T-helper 17 cell (primary cell): ENCODE results near the gene RNF123. TPM values are rescaled to one million over a fixed set of nuclear protein-coding genes. Genes with fewer than 3 reads are reported as not detected.

Source experiments
- ATAC-seq: fragments of 150-1000 bp; cut with Tn5 transposase; 2 replicates; pipeline ENCODE4 v1.10.0; 2021; ENCODE audit warnings: mild to moderate bottlenecking, moderate library complexity
- DNase-seq, 3 donors: peaks; one replicate each; pipeline versions ENCODE4 v3.0.0 to v3.0.0-alpha.2; 2020 to 2021
- H3K9me3 ChIP-seq: one replicate; pipeline ENCODE4 v1.7.0; 2013; ENCODE audit warnings: low read length, mild to moderate bottlenecking; ENCODE audit not compliant: control insufficient read depth, poor library complexity, severe bottlenecking
- H3K27ac Mint-ChIP-seq: one replicate; pipeline ENCODE4 v1.8.0; 2022; ENCODE audit warnings: mild to moderate bottlenecking, moderate library complexity, mixed read lengths
- H3K27me3 Mint-ChIP-seq: one replicate; pipeline ENCODE4 v1.8.0; 2022; ENCODE audit warnings: mixed read lengths
- H3K36me3 Mint-ChIP-seq: one replicate; pipeline ENCODE4 v1.8.0; 2022; ENCODE audit warnings: low read depth, mixed read lengths
- H3K4me1 Mint-ChIP-seq: one replicate; pipeline ENCODE4 v1.8.0; 2022; ENCODE audit warnings: mild to moderate bottlenecking, mixed read lengths
- H3K4me3 Mint-ChIP-seq: one replicate; pipeline ENCODE4 v1.8.0; 2022; ENCODE audit warnings: mild to moderate bottlenecking, moderate library complexity, mixed read lengths
- total RNA-seq, 4 donors: library from RNA in 2 of 4; stranded (reverse) in 2 of 4; gene quantifications; one replicate each; pipeline ENCODE4 v1.2.3 and lab custom pipeline; 2022 to 2026

RNF123 gene
- total RNA-seq (10 to 100 TPM; 37.7 to 45.1 TPM), total RNA-seq (lab: John Stamatoyannopoulos, UW) (32.3 to 44.6 reads per million in 2 donors)

DNA sequence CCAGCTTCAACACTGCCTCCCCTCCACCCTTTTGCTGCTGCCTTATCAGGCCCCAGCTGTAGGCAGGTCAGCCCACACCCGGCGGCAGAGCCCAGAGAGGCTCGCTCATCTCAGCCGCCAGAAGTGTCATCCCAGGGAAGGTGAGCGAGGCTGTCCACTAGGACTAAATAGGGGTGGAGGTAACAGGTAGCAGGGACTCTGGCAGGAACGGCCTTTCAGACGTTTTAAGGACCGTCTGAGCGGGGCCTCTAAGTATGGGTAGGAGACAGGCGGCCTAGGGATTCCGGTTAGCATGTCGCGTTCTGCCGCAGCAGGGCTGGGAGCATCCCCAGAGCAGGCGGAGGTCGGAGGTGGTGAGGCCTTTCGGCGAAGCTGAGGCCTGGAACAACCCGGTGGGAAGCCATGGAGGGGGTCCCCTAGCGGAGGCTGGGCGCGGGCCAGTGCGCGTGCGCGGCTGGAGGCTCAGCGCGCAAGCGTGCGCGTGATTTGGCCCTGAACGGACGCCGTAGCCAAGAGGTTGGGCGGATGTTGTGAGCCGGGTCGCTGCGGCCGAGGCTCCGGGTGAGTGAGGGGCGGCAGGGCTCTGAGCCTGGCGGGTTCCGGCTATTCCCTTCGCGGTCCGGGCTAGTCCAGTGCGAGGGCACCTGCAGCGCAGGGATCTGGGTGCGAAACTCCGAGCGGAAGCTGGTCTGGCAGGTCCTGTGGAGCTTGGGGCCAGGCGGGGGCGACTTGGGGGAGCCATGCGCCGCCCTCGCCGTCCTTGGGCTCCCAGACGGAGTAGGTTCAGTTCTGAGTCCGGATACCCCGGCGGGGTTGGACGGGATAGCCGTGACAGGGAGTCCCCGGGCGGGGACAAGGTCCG, at the start of gene RNF123, which contains the start of gene MST1:
TSS of gene RNF123 (plus strand) at position 512 of the 862 bp plus-strand sequence. CDS start 1,609 bp downstream, outside the sequence.
TSS of gene MST1 (minus strand) at position 429 of the 862 bp plus-strand sequence. CDS start 783 bp downstream, outside the sequence.
- Mint-ChIP-seq H3K4me1 (peaks cover 26% of the 10 kb centered on the region), H3K4me3 (peak within 1 kb of the TSS; percentile 98), H3K36me3 (no peaks in the 10 kb centered on the region), H3K27ac (peak within 1 kb of the TSS; percentile 98), H3K27me3 (peaks cover 5% of the 10 kb centered on the region)
- peak; percentile 86 for ATAC-seq
- no peaks in the 10 kb centered on the region for H3K9me3 ChIP-seq
- DNase-seq: peak; percentile 89 to 92 (median 90)

DNA sequence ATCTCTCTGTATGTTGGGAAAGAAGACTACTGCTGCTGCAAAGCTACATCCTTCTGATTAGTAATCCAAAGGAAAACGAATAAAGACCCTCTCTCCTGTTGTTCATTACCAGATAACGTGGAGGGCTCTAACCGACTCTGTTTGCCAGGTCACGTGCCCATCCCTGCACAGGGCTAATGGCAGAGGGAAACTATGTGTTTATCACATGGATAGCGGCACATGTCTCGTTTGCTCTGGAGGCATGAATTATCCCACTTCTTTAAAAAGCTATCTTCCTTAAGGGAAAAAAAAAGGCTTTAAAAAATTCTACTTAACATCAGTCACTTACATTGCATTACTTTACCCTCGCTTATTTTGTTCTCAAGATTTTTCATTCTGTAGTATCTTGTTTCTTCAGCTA, 48.1 kb upstream of the RNF123 start:
- no peaks in the 10 kb centered on the region for H3K36me3 Mint-ChIP-seq
- H3K9me3 ChIP-seq: no peaks in the 10 kb centered on the region
- H3K27me3 Mint-ChIP-seq: peaks cover 2% of the 10 kb centered on the region
- peaks cover 5% of the 10 kb centered on the region for H3K4me1 Mint-ChIP-seq
- no peak overlapping the region for H3K27ac Mint-ChIP-seq
- DNase-seq (no peak), ATAC-seq (no peak)
- no peak overlapping the region for H3K4me3 Mint-ChIP-seq

DNA sequence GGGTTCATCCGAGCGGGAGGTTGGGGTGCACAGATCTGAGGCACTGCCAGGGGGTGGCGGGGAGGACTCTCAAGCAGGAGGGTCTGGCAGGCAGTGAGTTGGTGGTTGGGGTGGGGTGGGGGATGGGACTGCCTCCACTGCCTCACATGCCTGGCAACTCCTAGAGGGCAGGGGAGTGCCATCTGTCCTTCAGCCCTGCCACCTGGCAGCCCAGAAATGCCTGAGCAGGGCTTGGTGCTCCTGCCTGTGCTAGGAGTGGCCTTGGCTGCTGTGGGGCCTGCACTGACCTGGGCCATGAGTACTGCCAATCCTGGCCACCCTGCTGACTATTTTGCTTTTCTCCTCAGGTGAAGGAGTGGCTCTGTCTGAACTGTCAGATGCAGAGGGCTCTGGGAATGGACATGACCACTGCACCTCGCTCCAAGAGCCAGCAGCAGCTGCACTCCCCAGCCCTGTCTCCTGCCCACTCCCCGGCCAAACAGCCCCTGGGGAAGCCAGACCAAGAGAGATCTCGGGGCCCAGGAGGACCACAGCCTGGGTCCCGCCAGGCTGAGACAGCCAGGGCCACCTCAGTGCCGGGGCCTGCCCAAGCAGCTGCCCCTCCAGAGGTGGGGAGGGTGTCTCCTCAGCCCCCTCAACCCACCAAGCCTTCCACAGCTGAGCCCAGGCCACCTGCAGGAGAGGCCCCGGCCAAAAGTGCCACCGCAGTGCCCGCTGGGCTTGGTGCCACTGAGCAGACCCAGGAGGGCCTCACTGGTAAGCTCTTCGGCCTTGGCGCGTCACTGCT, 47.2 kb upstream of the RNF123 start:
- ATAC-seq: no peak
- Mint-ChIP-seq H3K4me1 (peaks cover under 1% of the 10 kb centered on the region), H3K36me3 (no peaks in the 10 kb centered on the region), H3K27ac (no peak overlapping the region), H3K4me3 (no peak overlapping the region), H3K27me3 (peaks cover 5% of the 10 kb centered on the region)
- DNase-seq: no peak
- no peaks in the 10 kb centered on the region for H3K9me3 ChIP-seq

DNA sequence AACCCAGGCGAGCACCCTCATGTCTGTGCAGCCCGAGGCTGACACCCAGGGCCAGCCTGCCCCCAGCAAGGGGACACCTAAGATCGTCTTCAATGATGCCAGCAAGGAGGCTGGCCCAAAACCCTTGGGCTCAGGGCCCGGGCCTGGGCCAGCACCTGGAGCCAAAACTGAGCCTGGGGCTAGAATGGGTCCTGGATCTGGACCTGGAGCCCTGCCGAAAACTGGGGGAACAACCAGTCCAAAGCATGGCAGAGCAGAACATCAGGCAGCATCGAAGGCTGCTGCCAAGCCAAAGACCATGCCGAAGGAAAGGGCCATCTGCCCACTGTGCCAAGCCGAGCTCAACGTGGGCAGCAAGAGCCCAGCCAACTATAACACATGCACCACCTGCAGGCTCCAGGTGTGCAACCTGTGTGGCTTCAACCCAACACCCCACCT, 46.6 kb upstream of the RNF123 start:
- no peak overlapping the region for H3K27ac Mint-ChIP-seq
- H3K27me3 Mint-ChIP-seq: peaks cover 5% of the 10 kb centered on the region
- no peaks in the 10 kb centered on the region for H3K9me3 ChIP-seq
- H3K4me1 Mint-ChIP-seq: peaks cover 2% of the 10 kb centered on the region
- no peaks in the 10 kb centered on the region for H3K36me3 Mint-ChIP-seq
- no peak overlapping the region for H3K4me3 Mint-ChIP-seq
- no peak for DNase-seq
- ATAC-seq: no peak

DNA sequence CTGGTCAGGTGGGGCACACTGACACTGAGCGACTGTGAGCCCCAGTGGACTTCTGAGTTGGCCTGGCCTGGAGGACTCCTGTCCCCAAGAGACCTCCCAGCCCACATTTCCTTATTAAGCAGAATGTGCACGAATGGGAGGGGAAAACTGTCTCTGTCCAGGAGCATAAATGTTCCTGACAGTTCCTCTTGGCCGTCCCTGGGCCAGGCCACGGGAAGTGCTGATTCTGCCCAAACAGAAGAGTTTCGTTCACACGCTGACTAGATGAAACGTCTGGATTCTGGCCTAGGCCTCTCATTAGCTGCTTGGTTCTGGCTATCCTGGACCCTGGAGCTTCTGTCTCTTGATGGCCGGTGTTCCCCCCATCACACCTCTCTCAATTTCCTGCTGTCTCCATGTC, 44.7 kb upstream of the RNF123 start:
- Mint-ChIP-seq H3K27ac (no peak overlapping the region), H3K4me3 (no peak overlapping the region), H3K27me3 (peaks cover 5% of the 10 kb centered on the region), H3K4me1 (peaks cover 2% of the 10 kb centered on the region), H3K36me3 (no peaks in the 10 kb centered on the region)
- DNase-seq (no peak), ATAC-seq (no peak)
- no peaks in the 10 kb centered on the region for H3K9me3 ChIP-seq

DNA sequence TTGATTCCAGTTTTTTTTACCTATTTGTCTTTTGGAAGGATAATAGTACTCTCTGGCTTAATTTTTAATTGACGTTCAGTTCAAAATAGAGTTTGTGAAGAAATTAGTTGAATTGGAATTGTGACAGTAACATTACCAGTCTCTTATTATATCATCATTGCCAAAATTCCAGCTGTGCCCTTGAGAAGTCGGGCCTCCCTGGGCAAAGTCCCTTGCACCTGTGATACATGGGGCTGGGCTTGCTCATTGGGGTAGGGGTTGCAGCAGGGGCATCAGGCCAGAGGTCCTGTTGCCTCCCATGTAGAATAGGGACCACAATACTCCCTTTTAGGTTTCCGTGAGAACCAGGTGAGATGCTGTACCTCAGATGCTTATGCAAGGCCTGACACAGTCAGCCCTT, 43.1 kb upstream of the RNF123 start:
- Mint-ChIP-seq H3K27ac (no peak overlapping the region), H3K4me1 (peaks cover 2% of the 10 kb centered on the region), H3K36me3 (no peaks in the 10 kb centered on the region), H3K4me3 (no peak overlapping the region), H3K27me3 (peaks cover 5% of the 10 kb centered on the region)
- DNase-seq: no peak
- ATAC-seq: no peak
- no peaks in the 10 kb centered on the region for H3K9me3 ChIP-seq

DNA sequence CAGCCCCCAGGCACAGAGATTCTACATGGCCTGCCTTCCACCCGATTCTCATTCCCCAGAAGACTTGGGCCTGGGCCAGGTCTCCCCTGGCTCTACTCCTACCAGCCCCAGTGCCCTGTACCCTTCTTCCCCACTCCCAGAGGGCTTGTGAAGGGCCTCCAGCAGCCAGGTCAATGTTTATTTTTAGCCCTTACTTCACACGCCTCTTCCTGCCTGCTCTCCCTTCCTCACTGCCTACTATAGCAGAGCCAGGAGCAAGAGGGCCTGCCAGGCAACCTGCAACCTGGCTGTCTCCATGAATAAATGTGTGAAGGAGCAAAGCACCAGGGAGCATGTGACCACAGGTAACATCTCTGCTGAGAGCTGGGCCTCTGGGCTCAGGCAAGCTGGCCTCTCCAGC, 41.6 kb upstream of the RNF123 start:
- H3K4me1 Mint-ChIP-seq: peaks cover 2% of the 10 kb centered on the region
- H3K36me3 Mint-ChIP-seq: no peaks in the 10 kb centered on the region
- no peak overlapping the region for H3K27ac Mint-ChIP-seq
- ATAC-seq: no peak
- no peaks in the 10 kb centered on the region for H3K9me3 ChIP-seq
- DNase-seq: no peak
- peaks cover 5% of the 10 kb centered on the region for H3K27me3 Mint-ChIP-seq
- H3K4me3 Mint-ChIP-seq: no peak overlapping the region

DNA sequence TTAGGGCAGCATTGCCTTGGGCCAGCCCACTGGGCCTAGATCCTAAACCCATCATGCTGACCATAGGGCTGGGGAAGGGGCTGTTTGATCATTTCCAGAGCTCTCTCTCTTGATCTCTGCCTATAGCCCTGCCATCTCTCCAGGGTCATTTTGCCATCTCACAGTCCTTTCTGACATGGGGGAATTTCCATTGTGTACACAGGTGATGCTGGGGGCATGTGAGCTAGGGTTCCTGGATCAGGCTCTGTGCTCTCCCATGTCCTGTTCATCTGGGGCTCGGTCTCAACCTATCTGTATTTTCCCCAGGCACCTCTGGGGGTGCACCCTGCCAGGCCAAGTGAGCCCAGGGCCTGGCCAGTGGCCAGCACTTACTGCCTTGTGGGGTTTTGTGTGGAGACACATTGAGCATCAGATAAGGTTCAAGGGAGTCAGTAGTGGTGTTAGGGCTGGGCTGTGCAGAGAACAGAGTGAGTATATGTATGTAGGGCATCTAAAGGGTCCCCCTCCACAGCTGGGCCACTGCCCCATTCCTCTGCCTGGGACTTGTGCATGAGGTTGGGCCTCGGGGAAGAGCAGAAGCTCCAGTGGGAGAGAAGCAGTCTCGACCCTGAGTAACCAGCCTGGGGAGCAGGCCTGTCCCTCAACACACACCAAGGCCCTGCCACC, 40.9 kb upstream of the RNF123 start:
- no peaks in the 10 kb centered on the region for H3K36me3 Mint-ChIP-seq
- H3K27me3 Mint-ChIP-seq: peaks cover 5% of the 10 kb centered on the region
- no peak for DNase-seq
- no peaks in the 10 kb centered on the region for H3K9me3 ChIP-seq
- H3K4me1 Mint-ChIP-seq: peaks cover 2% of the 10 kb centered on the region
- no peak for ATAC-seq
- no peak overlapping the region for H3K4me3 Mint-ChIP-seq
- no peak overlapping the region for H3K27ac Mint-ChIP-seq

DNA sequence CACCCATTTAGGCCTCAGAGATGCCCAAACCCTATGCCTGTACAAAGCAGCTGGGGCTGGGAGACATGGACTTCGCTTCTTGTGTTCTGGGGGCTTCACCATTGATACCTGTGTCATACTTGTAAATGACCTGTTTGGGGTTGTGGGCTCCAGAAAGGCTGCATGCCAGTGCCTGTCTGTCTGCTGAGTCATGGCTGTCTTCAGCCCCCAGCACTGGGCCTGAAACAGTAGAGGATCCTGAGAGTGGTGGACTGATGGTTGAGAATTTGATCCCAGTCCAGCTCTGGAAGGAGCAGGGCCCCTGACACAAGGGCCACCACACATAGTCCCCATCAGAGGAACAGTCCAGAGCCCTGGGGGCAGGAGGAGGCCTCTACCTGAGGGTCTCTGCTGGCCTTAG, 39.8 kb upstream of the RNF123 start:
- Mint-ChIP-seq H3K27me3 (peaks cover 13% of the 10 kb centered on the region), H3K4me3 (no peak overlapping the region), H3K36me3 (no peaks in the 10 kb centered on the region), H3K4me1 (peaks cover 2% of the 10 kb centered on the region), H3K27ac (no peak overlapping the region)
- no peak for ATAC-seq
- DNase-seq: no peak
- no peaks in the 10 kb centered on the region for H3K9me3 ChIP-seq

DNA sequence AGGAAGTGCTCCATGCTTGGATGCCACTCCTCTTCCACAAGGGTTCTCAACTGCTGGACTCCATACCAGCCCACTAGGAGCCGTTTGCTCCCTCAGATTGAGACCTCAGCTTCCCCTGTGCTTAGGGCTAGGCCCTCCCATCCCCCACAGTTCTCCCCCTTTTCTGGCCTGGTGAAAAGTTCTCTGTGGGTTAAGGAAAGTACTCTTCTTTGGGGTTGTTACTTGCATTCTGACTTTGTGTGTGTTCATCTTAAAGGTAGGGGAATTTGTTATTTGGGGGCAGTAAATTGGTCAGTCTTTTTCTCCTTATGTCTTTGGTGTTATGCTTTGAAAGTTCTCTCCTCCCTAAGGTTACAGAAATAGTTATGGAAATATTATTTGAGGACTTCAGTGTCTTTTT, 39.2 kb upstream of the RNF123 start:
- no peaks in the 10 kb centered on the region for H3K9me3 ChIP-seq
- peaks cover 16% of the 10 kb centered on the region for H3K27me3 Mint-ChIP-seq
- no peak overlapping the region for H3K4me3 Mint-ChIP-seq
- peaks cover 2% of the 10 kb centered on the region for H3K4me1 Mint-ChIP-seq
- no peaks in the 10 kb centered on the region for H3K36me3 Mint-ChIP-seq
- DNase-seq (no peak), ATAC-seq (no peak)
- no peak overlapping the region for H3K27ac Mint-ChIP-seq

DNA sequence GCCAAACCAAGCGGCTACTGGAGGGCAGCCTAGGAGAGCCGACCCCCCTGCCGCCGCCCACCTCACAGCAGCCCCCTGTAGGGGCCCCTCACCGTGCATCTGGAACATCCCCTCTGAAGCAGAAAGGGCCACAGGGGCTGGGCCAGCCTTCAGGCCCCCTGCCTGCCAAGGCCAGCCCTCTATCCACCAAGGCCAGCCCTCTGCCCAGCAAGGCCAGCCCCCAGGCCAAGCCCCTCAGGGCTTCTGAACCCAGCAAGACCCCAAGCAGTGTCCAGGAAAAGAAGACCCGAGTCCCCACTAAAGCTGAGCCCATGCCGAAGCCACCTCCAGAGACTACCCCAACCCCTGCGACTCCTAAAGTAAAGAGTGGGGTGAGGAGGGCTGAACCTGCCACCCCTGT, 38.7 kb upstream of the RNF123 start:
- Mint-ChIP-seq H3K4me1 (peaks cover 2% of the 10 kb centered on the region), H3K36me3 (no peaks in the 10 kb centered on the region), H3K27ac (no peak overlapping the region), H3K4me3 (no peak overlapping the region), H3K27me3 (peaks cover 16% of the 10 kb centered on the region)
- no peaks in the 10 kb centered on the region for H3K9me3 ChIP-seq
- ATAC-seq (no peak), DNase-seq (no peak)

DNA sequence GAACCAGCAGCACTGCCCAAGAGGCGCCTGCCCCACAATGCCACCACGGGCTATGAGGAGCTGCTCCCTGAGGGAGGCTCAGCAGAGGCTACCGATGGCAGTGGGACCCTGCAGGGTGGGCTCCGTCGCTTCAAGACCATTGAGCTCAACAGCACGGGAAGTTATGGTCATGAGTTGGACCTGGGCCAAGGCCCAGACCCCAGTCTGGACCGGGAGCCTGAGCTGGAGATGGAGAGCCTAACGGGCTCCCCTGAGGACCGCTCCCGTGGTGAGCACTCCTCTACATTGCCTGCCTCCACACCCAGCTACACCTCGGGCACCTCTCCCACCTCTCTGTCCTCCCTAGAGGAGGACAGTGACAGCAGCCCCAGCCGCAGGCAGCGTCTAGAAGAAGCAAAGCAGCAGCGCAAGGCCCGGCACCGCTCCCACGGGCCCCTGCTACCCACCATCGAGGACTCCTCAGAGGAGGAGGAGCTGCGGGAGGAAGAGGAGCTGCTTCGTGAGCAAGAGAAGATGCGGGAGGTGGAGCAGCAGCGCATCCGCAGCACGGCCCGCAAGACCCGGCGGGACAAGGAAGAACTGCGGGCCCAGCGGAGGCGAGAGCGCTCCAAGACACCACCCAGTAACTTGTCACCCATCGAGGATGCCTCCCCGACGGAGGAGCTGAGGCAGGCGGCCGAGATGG, 37.0 kb upstream of the RNF123 start:
- ATAC-seq (no peak), DNase-seq (no peak)
- peaks cover 1% of the 10 kb centered on the region for H3K4me1 Mint-ChIP-seq
- no peak overlapping the region for H3K4me3 Mint-ChIP-seq
- no peaks in the 10 kb centered on the region for H3K9me3 ChIP-seq
- H3K27ac Mint-ChIP-seq: no peak overlapping the region
- peaks cover 18% of the 10 kb centered on the region for H3K27me3 Mint-ChIP-seq
- no peaks in the 10 kb centered on the region for H3K36me3 Mint-ChIP-seq
